Calu3 (cell line): ENCODE results near the gene MXRA8. TPM values are rescaled to one million over a fixed set of nuclear protein-coding genes. Genes with fewer than 3 reads are reported as not detected.
"Not testable (repeated sequence)": the region's sequence is repeated elsewhere in the genome, so short reads cannot be mapped to it uniquely, and the experiment has no call there.

Source experiments
- BruUV-seq: library from RNA; stranded (reverse); fragments of 400-500 nt; replicated peaks from 2 replicates; lab custom pipeline; 2021; lab: Mats Ljungman, UMichigan
- CTCF ChIA-PET: fragments of 300-600 bp; sonication (Branson Sonifier 250); formaldehyde crosslinking; loops from one replicate; lab custom pipeline; 2022; ENCODE audit warnings: antibody characterized with exemption; lab: Charles Lee
- DNase-seq: peaks from one replicate; pipeline ENCODE4 v3.0.0; 2022
- H3K27ac Mint-ChIP-seq: one replicate; pipeline ENCODE4 v1.8.0; 2022; ENCODE audit warnings: mixed read lengths; ENCODE audit not compliant: unreplicated experiment
- H3K27me3 Mint-ChIP-seq: one replicate; pipeline ENCODE4 v1.8.0; 2022; ENCODE audit warnings: mixed read lengths; ENCODE audit not compliant: unreplicated experiment
- H3K36me3 Mint-ChIP-seq: one replicate; pipeline ENCODE4 v1.8.0; 2022; ENCODE audit warnings: mild to moderate bottlenecking, moderate library complexity, mixed read lengths; ENCODE audit not compliant: insufficient read depth, unreplicated experiment
- H3K4me1 Mint-ChIP-seq: one replicate; pipeline ENCODE4 v1.8.0; 2022; ENCODE audit warnings: mild to moderate bottlenecking, low read depth, mixed read lengths; ENCODE audit not compliant: unreplicated experiment
- H3K4me3 Mint-ChIP-seq: one replicate; pipeline ENCODE4 v1.8.0; 2022; ENCODE audit warnings: mild to moderate bottlenecking, low read depth, moderate library complexity, mixed read lengths; ENCODE audit not compliant: unreplicated experiment
- H3K9me3 Mint-ChIP-seq: one replicate; pipeline ENCODE4 v1.8.0; 2022; ENCODE audit warnings: low read depth, mixed read lengths; ENCODE audit not compliant: unreplicated experiment
- CTCF ChIP-seq: fragments of 200-600 bp; IDR thresholded peaks from one replicate; pipeline ENCODE4 v1.8.0; 2022; ENCODE audit warnings: antibody characterized with exemption; ENCODE audit not compliant: unreplicated experiment
- intact Hi-C: fragments of 100-400 bp; cut with micrococcal nuclease; formaldehyde crosslinking; loops from one replicate; pipeline ENCODE4 v1.10.0; 2022; ENCODE audit not compliant: unreplicated experiment
- total RNA-seq: library from RNA; stranded (reverse); gene quantifications from 2 replicates; pipeline ENCODE4 v1.2.3, GENCODE V29; 2022

MXRA8 gene
- total RNA-seq, 1 experiment from 2014 or later = not detected

GRCh38 chr1:1371364-1371745 is 13.0 kb upstream of the MXRA8 start:
- no peaks in the 10 kb centered on the region for H3K27me3 Mint-ChIP-seq
- H3K4me1 Mint-ChIP-seq = no peaks in the 10 kb centered on the region
- H3K27ac Mint-ChIP-seq = no peak overlapping the region
- H3K4me3 Mint-ChIP-seq = no peak overlapping the region
- BruUV-seq = no TSS peak
- CTCF ChIA-PET = no interaction called here
- H3K36me3 Mint-ChIP-seq = peaks cover 24% of the 10 kb centered on the region
- no peaks in the 10 kb centered on the region for H3K9me3 Mint-ChIP-seq
- TF ChIP-seq CTCF = no peak
- DNase-seq = no peak
- intact Hi-C loops = no loop called here

GRCh38 chr1:1370771-1371300 is 12.5 kb upstream of the MXRA8 start:
- no peak for TF ChIP-seq CTCF
- H3K9me3 Mint-ChIP-seq = no peaks in the 10 kb centered on the region
- H3K27ac Mint-ChIP-seq = no peak overlapping the region
- no TSS peak for BruUV-seq
- H3K4me3 Mint-ChIP-seq = no peak overlapping the region
- H3K36me3 Mint-ChIP-seq = peaks cover 24% of the 10 kb centered on the region
- CTCF ChIA-PET = no interaction called here
- DNase-seq = no peak
- H3K4me1 Mint-ChIP-seq = no peaks in the 10 kb centered on the region
- intact Hi-C loops = no loop called here
- H3K27me3 Mint-ChIP-seq = no peaks in the 10 kb centered on the region

GRCh38 chr1:1370094-1370493 is 11.7 kb upstream of the MXRA8 start:
- H3K4me1 Mint-ChIP-seq, DNase-seq, CTCF ChIA-PET, BruUV-seq, intact Hi-C loops, H3K4me3 Mint-ChIP-seq, H3K27ac Mint-ChIP-seq, H3K27me3 Mint-ChIP-seq, H3K9me3 Mint-ChIP-seq: not testable (repeated sequence)
- H3K36me3 Mint-ChIP-seq = peaks cover 19% of the 10 kb centered on the region

GRCh38 chr1:1367315-1367714 is 9.0 kb upstream of the MXRA8 start:
- Mint-ChIP-seq H3K36me3 (no peaks in the 10 kb centered on the region), H3K4me3 (no peak overlapping the region), H3K4me1 (no peaks in the 10 kb centered on the region), H3K9me3 (no peaks in the 10 kb centered on the region), H3K27me3 (no peaks in the 10 kb centered on the region), H3K27ac (no peak overlapping the region)
- no TSS peak for BruUV-seq
- intact Hi-C loops = no loop called here
- no peak for DNase-seq
- TF ChIP-seq CTCF = no peak
- CTCF ChIA-PET = no interaction called here

GRCh38 chr1:1366699-1367066 is 8.3 kb upstream of the MXRA8 start:
- intact Hi-C loops = no loop called here

More at GRCh38 chr1:1366699-1367066, 8.3 kb upstream of the MXRA8 start:
- Mint-ChIP-seq H3K4me3 (no peak overlapping the region), H3K36me3 (no peaks in the 10 kb centered on the region), H3K4me1 (no peaks in the 10 kb centered on the region), H3K9me3 (no peaks in the 10 kb centered on the region), H3K27ac (no peak overlapping the region), H3K27me3 (no peaks in the 10 kb centered on the region)
- TF ChIP-seq CTCF = no peak
- BruUV-seq = no TSS peak
- CTCF ChIA-PET = no interaction called here
- DNase-seq = no peak
